GM12878 (cell line): Measurements from ENCODE around the gene NFATC1. TPM values are rescaled to one million over a fixed set of nuclear protein-coding genes. Genes with fewer than 3 reads are reported as not detected.

Experiments
- E2F4 ChIP-seq: IDR thresholded peaks from 2 replicates; pipeline ENCODE4 v1.6.1; 2012; ENCODE audit warnings: low read depth, low read length, improper control_type of control experiment
- EZH2 ChIP-seq: IDR thresholded peaks from 2 replicates; pipeline ENCODE4 v1.6.1; 2012; ENCODE audit warnings: low read depth, mild to moderate bottlenecking, control low read depth, inconsistent platforms, low read length, borderline replicate concordance; ENCODE audit not compliant: control insufficient read depth
- IRF3 ChIP-seq: fragments of 450-650 bp; IDR thresholded peaks from 2 replicates; pipeline ENCODE4 v1.6.1; 2014; ENCODE audit warnings: mild to moderate bottlenecking
- MEF2A ChIP-seq: IDR thresholded peaks from 2 replicates; pipeline ENCODE4 v1.6.1; 2011; ENCODE audit warnings: low read depth, mild to moderate bottlenecking, low read length, moderate library complexity; ENCODE audit not compliant: insufficient read depth
- MLLT1 ChIP-seq: fragments of 450-650 bp; IDR thresholded peaks from 2 replicates; pipeline ENCODE4 v1.6.1; 2016; ENCODE audit warnings: mild to moderate bottlenecking
- PAX5 ChIP-seq: IDR thresholded peaks from 2 replicates; pipeline ENCODE4 v1.6.1; 2011; ENCODE audit warnings: low read depth, low read length, borderline replicate concordance
- PML ChIP-seq: IDR thresholded peaks from 2 replicates; pipeline ENCODE4 v1.6.1; 2012; ENCODE audit warnings: low read length, inconsistent platforms
- PRDM15 ChIP-seq: fragments of 450-650 bp; formaldehyde crosslinking; IDR thresholded peaks from 2 replicates; pipeline ENCODE4 v1.4.0; 2020; ENCODE audit warnings: mild to moderate bottlenecking, moderate library complexity
- SMAD5 ChIP-seq: IDR thresholded peaks from 2 replicates; pipeline ENCODE4 v1.6.1; 2016; ENCODE audit warnings: antibody characterized with exemption, low read depth
- SMARCA5 ChIP-seq: fragments of 450-650 bp; IDR thresholded peaks from 2 replicates; pipeline ENCODE4 v1.6.1; 2017; ENCODE audit warnings: mild to moderate bottlenecking
- ZNF24 ChIP-seq: fragments of 450-650 bp; IDR thresholded peaks from 2 replicates; pipeline ENCODE4 v1.6.1; 2017; ENCODE audit warnings: antibody characterized with exemption, mild to moderate bottlenecking
- polyA plus RNA-seq, 11 experiments: library from polyadenylated mRNA; depleted of rRNA in 4 of 11; unstranded in 6 of 11; stranded (reverse) in 5 of 11; fragments of >200 nt; fragmentation: Nextera tagmentation in 4 of 11; fragmentation: Illumina TruSeq in 1 of 11; extraction: Ambion mirVana in 4 of 11; extraction: Trizol in 1 of 11; gene quantifications; 1 replicate in 1 of 11; 2 replicates in 10 of 11; pipeline versions ENCODE4 v1.2.1 to v1.2.3, GENCODE V29; 2011 to 2016; ENCODE audit warnings: inconsistent platforms in 2 of 11, missing spikeins in 2 of 11, low read depth in 1 of 11
- total RNA-seq, 4 experiments: library from RNA; depleted of rRNA in 3 of 4; stranded (reverse); fragments of >200 nt in 3 of 4; fragmentation: Illumina TruSeq in 1 of 4; extraction: Trizol in 1 of 4; gene quantifications; 2 replicates each; pipeline versions ENCODE4 v1.2.1 to v1.2.3, GENCODE V29; 2013 to 2021

The NFATC1 gene
- total and polyA plus RNA-seq, 10 of the 15 experiments (the other 5 are each of a cell fraction or from before 2014, with no cell fraction given): 0.84 to 20.8 (median 5.1) TPM

- no peak for TF ChIP-seq SMARCA5
- TF ChIP-seq ZNF24: no peak
- no peak for TF ChIP-seq PAX5
- TF ChIP-seq IRF3: no peak
- no peak for TF ChIP-seq PML
- TF ChIP-seq E2F4: no peak
- no peak for TF ChIP-seq PRDM15 (CRISPR knock-in tag)
- TF ChIP-seq MEF2A: no peak
- no peak for TF ChIP-seq MLLT1
- TF ChIP-seq EZH2: no peak
- TF ChIP-seq SMAD5: no peak
Observed at GRCh38 chr18:79537758-79538157, 142.0 kb downstream of the NFATC1 start (continued).
